Measurements from ENCODE around the gene AKIRIN2. TPM values are rescaled to one million over a fixed set of nuclear protein-coding genes. Genes with fewer than 3 reads are reported as not detected.

Gene AKIRIN2
- total and polyA plus RNA-seq, 9 of the 15 experiments (the other 6 are each of a cell fraction or from before 2014, with no cell fraction given) = 5.8 to 63.9 (median 28.1) TPM

- peak; percentile 70 for TF ChIP-seq ZNF449 (CRISPR knock-in tag; IDR thresholded peaks at IDR 0.05)
- TF ChIP-seq EZH2 (IDR thresholded peaks at IDR 0.05; ENCODE audit: borderline replicate concordance, low read depth, low read length) = no peak
- TF ChIP-seq ZKSCAN1 (IDR thresholded peaks at IDR 0.05; ENCODE audit: low read depth, low read length) = peak; percentile 83
- no peak for TF ChIP-seq DLX4 (CRISPR knock-in tag; IDR thresholded peaks at IDR 0.05)
- peak; percentile 71 for TF ChIP-seq NFIC (IDR thresholded peaks at IDR 0.05)
- TF ChIP-seq THRA (IDR thresholded peaks at IDR 0.05) = no peak
- peak; percentile 33; the same call in 1 of the 2 replicates for TF ChIP-seq PML (IDR thresholded peaks at IDR 0.05; ENCODE audit: low read length)
- peak; percentile 36; the same call in 1 of the 2 replicates for TF ChIP-seq PHF21A (IDR thresholded peaks at IDR 0.05; ENCODE audit: borderline replicate concordance, low read depth)
- peak; percentile 93 for TF ChIP-seq SMARCA4 (IDR thresholded peaks at IDR 0.05)
- no peak for TF ChIP-seq ZC3H8 (IDR thresholded peaks at IDR 0.05)
- TF ChIP-seq RREB1 (CRISPR knock-in tag; IDR thresholded peaks at IDR 0.05) = peak; percentile 93
- no peak for TF ChIP-seq BMI1 (IDR thresholded peaks at IDR 0.05; ENCODE audit: low read length)
- peak; percentile 72 for TF ChIP-seq CBFA2T2 (conservative IDR thresholded peaks at IDR 0.05)
- TF ChIP-seq COPS2 (conservative IDR thresholded peaks at IDR 0.05) = no peak
- TF ChIP-seq THRB (CRISPR knock-in tag; conservative IDR thresholded peaks at IDR 0.05) = 0 out of 2 replicates have a peak, but pooled peaks have one; percentile 41
- TF ChIP-seq ATF1 (CRISPR knock-in tag; IDR thresholded peaks at IDR 0.05) = no peak
- TF ChIP-seq ATF1 (tag; IDR thresholded peaks at IDR 0.05) = peak; percentile 59
- TF ChIP-seq MTA3 (IDR thresholded peaks at IDR 0.05; ENCODE audit: borderline replicate concordance) = peak; percentile 93
These were observed 21.4 kb upstream of the AKIRIN2 start (continued) for GRCh38 chr6:87723170-87724078.
